ENCODE data around the gene FES. TPM values are rescaled to one million over a fixed set of nuclear protein-coding genes. Genes with fewer than 3 reads are reported as not detected.

FES gene
- polyA plus RNA-seq, 1 of the 3 experiments (the other 2 are of a cell fraction) = 0.03 TPM

DNA sequence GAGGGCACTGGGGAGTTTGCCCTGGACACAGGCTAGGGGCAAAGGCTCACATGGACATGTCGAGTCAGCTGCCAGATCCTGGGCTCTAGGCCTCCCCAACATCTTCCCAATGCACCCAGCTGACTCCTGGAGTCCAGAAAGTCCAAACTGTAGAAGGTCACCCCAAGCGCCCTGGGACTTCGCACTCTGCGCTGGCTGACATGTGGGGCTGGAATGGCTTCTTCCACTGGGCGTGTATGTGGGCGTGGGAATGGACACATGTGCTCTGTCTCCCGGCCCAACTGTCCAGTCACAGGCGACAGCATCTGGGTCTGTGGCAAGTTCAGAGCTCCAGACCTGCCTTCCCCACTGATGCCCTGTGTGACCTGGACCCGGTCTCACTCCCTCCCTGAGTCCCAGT is 29.2 kb upstream of the FES start:
- no peak overlapping the region for H3K9ac ChIP-seq
- no peaks in the 10 kb centered on the region for H3K9me3 ChIP-seq
- no peaks in the 10 kb centered on the region for H4K20me1 ChIP-seq (ENCODE audit: insufficient read depth)
- H3K79me2 ChIP-seq (ENCODE audit: insufficient read depth) = no peaks in the 10 kb centered on the region
- no peaks in the 10 kb centered on the region for H3K9me2 ChIP-seq
- H3K4me1 ChIP-seq (ENCODE audit: control insufficient read depth in 1 of 2, insufficient read depth in 2 of 2, low read depth in 1 of 2, low read length in 1 of 2) = 0 out of 4 replicates have a peak, but pooled peaks cover 0 to 4% of the 10 kb centered on the region in 2 experiments
- no peak for DNase-seq
- no peak overlapping the region for H3K27ac ChIP-seq (ENCODE audit: low read depth in 2 of 2, low read length in 1 of 2)
- WGBS (ENCODE audit: low lambda C conversion rate) = 82% methylated on average over 8 of the region's 9 CpGs
- no peaks in the 10 kb centered on the region for H3K36me3 ChIP-seq (replicated peaks in 1 of 2; ENCODE audit: control insufficient read depth in 1 of 2, insufficient read depth in 2 of 2, low read length in 1 of 2)
- H3F3A ChIP-seq (replicated peaks; ENCODE audit: insufficient read depth) = no peaks in the 10 kb centered on the region
- ChIA-PET CTCF (no interaction called here), POLR2A (no interaction called here)
- TF ChIP-seq ELF1 (IDR thresholded peaks at IDR 0.05) = no peak
- no peak for TF ChIP-seq RXRA (IDR thresholded peaks at IDR 0.05; ENCODE audit: borderline replicate concordance, low read depth)
- TF ChIP-seq, protein P1, sequence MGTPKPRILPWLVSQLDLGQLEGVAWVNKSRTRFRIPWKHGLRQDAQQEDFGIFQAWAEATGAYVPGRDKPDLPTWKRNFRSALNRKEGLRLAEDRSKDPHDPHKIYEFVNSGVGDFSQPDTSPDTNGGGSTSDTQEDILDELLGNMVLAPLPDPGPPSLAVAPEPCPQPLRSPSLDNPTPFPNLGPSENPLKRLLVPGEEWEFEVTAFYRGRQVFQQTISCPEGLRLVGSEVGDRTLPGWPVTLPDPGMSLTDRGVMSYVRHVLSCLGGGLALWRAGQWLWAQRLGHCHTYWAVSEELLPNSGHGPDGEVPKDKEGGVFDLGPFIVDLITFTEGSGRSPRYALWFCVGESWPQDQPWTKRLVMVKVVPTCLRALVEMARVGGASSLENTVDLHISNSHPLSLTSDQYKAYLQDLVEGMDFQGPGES (IDR thresholded peaks at IDR 0.05; ENCODE audit: low read depth, low read length) = no peak
- TF ChIP-seq, protein P2, sequence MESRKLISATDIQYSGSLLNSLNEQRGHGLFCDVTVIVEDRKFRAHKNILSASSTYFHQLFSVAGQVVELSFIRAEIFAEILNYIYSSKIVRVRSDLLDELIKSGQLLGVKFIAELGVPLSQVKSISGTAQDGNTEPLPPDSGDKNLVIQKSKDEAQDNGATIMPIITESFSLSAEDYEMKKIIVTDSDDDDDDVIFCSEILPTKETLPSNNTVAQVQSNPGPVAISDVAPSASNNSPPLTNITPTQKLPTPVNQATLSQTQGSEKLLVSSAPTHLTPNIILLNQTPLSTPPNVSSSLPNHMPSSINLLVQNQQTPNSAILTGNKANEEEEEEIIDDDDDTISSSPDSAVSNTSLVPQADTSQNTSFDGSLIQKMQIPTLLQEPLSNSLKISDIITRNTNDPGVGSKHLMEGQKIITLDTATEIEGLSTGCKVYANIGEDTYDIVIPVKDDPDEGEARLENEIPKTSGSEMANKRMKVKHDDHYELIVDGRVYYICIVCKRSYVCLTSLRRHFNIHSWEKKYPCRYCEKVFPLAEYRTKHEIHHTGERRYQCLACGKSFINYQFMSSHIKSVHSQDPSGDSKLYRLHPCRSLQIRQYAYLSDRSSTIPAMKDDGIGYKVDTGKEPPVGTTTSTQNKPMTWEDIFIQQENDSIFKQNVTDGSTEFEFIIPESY (IDR thresholded peaks at IDR 0.05; ENCODE audit: borderline replicate concordance, low read depth) = no peak
- no peak for TF ChIP-seq YY1 (IDR thresholded peaks at IDR 0.05; ENCODE audit: low read depth)
- no peak for TF ChIP-seq SIN3A (IDR thresholded peaks at IDR 0.05; ENCODE audit: borderline replicate concordance, low read depth, low read length)
- TF ChIP-seq, protein P3, sequence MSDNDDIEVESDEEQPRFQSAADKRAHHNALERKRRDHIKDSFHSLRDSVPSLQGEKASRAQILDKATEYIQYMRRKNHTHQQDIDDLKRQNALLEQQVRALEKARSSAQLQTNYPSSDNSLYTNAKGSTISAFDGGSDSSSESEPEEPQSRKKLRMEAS (IDR thresholded peaks at IDR 0.05; ENCODE audit: low read depth) = no peak
- TF ChIP-seq EZH2phosphoT487 (IDR thresholded peaks at IDR 0.05; ENCODE audit: borderline replicate concordance, low read depth) = no peak
- TF ChIP-seq EP300 (IDR thresholded peaks at IDR 0.05; ENCODE audit: borderline replicate concordance in 1 of 2, low read depth in 1 of 2, low read length in 1 of 2) = no peak
- no peak for TF ChIP-seq FOXM1 (IDR thresholded peaks at IDR 0.05; ENCODE audit: low read depth)
- no peak for TF ChIP-seq JUND (IDR thresholded peaks at IDR 0.05)
- TF ChIP-seq POLR2AphosphoS5 (IDR thresholded peaks at IDR 0.05; ENCODE audit: low read depth, low read length) = no peak
- H3K27me3 ChIP-seq (ENCODE audit: insufficient read depth) = no peaks in the 10 kb centered on the region
- no peak overlapping the region for H2AFZ ChIP-seq (ENCODE audit: low read depth)
- no peak overlapping the region for H3K4me3 ChIP-seq (ENCODE audit: low read depth in 2 of 2, low read length in 1 of 2)
- H3K4me2 ChIP-seq = no peak overlapping the region

DNA sequence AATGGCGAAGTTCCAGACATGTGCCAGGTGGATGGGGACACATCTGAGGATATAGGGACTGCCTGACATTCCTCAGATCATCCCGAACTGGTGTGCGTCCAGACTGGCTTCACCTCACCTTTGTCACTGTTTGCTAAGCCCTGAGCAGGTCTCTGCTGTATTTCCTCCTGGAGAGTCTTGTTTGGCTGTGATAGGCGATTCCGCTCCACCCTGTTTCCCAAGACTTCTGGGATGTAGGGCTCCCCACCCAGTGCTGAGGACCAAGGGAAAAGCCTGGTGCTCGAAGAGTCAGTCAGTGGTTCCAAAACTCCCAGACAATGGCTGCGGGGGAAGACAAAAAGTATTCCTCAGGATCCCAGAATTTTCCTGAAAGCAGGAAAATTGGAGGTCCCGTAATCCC is 27.0 kb upstream of the FES start:
- Histone ChIP-seq H3K4me2 (no peak overlapping the region), H3K4me1 (ENCODE audit: control insufficient read depth in 1 of 2, insufficient read depth in 2 of 2, low read depth in 1 of 2, low read length in 1 of 2) (0 out of 4 replicates have a peak, but pooled peaks cover 0 to 2% of the 10 kb centered on the region in 2 experiments), H3K27ac (ENCODE audit: low read depth in 2 of 2, low read length in 1 of 2) (no peak overlapping the region), H2AFZ (ENCODE audit: low read depth) (no peak overlapping the region), H3K79me2 (ENCODE audit: insufficient read depth) (no peaks in the 10 kb centered on the region), H3K9me2 (no peaks in the 10 kb centered on the region), H4K20me1 (ENCODE audit: insufficient read depth) (no peaks in the 10 kb centered on the region), H3K4me3 (ENCODE audit: low read depth in 2 of 2, low read length in 1 of 2) (no peak overlapping the region), H3K9me3 (no peaks in the 10 kb centered on the region), H3F3A (replicated peaks; ENCODE audit: insufficient read depth) (no peaks in the 10 kb centered on the region), H3K36me3 (replicated peaks in 1 of 2; ENCODE audit: control insufficient read depth in 1 of 2, insufficient read depth in 2 of 2, low read length in 1 of 2) (no peaks in the 10 kb centered on the region), H3K9ac (no peak overlapping the region), H3K27me3 (ENCODE audit: insufficient read depth) (no peaks in the 10 kb centered on the region)
- DNase-seq = no peak
- WGBS (ENCODE audit: low lambda C conversion rate) = 93% methylated on average over 7 of the region's 8 CpGs
- TF ChIP-seq GABPA (IDR thresholded peaks at IDR 0.05; ENCODE audit: low read depth) (no peak), RFX5 (IDR thresholded peaks at IDR 0.05; ENCODE audit: low read length) (no peak), CHD2 (IDR thresholded peaks at IDR 0.05; ENCODE audit: low read length, partially characterized antibody) (no peak), POLR2AphosphoS5 (IDR thresholded peaks at IDR 0.05; ENCODE audit: low read depth, low read length) (no peak)
- ChIA-PET CTCF (interaction anchor here (1.5 kb wide), 1 partner anchor 28 kb away, joined by 8 read pairs; no protein-coding TSS in a partner anchor), POLR2A (no interaction called here)
